ENCODE results near the gene STX4.

The STX4 gene

DNA sequence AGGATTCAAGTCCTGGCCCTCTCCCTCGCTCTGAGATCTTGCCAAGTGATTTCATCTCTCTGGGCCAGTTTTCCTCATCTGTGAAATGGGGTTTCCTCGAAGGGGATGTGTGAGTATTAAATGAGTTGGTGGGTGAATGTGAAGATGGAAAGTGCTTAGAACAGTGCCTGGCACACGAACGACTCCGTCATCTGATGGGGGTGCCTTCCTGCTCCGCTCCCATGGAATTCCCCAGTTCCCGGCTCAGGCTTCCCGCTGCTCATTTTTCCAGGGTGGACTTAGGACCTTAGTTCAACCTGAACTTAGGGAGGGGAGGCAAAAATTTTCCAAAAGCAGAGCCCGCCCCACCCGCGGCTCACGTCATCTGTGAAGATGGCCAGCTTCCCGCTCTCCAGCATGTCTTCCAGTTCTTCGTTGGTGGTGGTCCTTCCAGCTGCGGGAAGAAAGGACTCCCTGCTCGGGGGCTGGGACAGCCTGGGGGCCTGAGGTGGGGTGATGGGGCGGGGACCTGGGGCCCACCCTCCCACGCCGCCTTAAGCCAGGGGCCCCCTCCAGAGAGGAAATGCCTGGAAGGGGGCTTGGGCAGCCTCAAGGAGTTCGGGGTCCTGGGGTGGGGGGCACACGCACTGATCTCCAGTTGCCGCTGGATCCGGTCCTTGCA lies 36.9 kb upstream of the STX4 start:
- no peak overlapping the region; the same call in 1 of the 2 replicates for H3K27ac ChIP-seq

DNA sequence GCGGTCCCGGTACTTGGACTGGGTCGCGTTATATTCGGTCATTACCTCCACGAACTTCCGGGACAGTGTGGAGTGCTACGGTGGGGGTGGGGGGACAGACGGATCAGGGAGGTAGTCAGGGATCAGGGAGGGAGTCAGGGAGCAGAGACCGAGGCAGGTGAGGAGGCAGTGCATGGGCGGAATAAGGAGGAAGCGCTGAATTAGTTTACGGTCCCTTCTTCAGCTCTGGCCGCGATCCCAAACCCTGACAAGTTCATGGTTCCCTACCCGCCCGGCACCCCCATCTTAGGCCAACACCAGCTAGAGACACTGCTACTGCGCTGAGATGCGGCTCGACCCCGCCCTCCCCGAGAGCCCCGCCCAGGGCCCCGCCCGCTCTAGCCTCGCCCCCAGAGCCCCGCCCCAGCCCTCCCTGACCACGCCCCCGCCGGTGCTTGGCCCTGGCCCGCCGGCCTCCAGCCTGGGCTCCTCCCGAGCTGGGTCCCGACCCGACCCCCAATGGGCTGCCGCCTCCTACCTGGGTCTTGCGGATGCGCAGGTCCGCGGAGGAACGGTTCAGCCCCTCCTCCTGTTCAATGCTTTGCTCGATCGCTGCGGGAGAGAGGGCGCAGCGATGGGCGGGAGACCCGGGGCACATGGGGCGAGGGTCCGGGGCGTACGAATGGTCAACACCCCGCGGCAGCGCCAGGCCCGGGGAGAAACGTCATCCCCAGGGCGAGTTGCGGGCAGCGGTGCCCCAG lies 36.2 kb upstream of the STX4 start:
- H3K27ac ChIP-seq = no peak overlapping the region; the same call in 1 of the 2 replicates
- TF ChIP-seq, protein P1, sequence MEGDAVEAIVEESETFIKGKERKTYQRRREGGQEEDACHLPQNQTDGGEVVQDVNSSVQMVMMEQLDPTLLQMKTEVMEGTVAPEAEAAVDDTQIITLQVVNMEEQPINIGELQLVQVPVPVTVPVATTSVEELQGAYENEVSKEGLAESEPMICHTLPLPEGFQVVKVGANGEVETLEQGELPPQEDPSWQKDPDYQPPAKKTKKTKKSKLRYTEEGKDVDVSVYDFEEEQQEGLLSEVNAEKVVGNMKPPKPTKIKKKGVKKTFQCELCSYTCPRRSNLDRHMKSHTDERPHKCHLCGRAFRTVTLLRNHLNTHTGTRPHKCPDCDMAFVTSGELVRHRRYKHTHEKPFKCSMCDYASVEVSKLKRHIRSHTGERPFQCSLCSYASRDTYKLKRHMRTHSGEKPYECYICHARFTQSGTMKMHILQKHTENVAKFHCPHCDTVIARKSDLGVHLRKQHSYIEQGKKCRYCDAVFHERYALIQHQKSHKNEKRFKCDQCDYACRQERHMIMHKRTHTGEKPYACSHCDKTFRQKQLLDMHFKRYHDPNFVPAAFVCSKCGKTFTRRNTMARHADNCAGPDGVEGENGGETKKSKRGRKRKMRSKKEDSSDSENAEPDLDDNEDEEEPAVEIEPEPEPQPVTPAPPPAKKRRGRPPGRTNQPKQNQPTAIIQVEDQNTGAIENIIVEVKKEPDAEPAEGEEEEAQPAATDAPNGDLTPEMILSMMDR (conservative IDR thresholded peaks at IDR 0.05) = no peak
- no peak for TF ChIP-seq ZFX (IDR thresholded peaks at IDR 0.05)

More for the DNA sequence above, 36.9 kb upstream of the STX4 start:
- TF ChIP-seq, protein P1 (conservative IDR thresholded peaks at IDR 0.05) = no peak
- no peak for TF ChIP-seq ZFX (IDR thresholded peaks at IDR 0.05)

DNA sequence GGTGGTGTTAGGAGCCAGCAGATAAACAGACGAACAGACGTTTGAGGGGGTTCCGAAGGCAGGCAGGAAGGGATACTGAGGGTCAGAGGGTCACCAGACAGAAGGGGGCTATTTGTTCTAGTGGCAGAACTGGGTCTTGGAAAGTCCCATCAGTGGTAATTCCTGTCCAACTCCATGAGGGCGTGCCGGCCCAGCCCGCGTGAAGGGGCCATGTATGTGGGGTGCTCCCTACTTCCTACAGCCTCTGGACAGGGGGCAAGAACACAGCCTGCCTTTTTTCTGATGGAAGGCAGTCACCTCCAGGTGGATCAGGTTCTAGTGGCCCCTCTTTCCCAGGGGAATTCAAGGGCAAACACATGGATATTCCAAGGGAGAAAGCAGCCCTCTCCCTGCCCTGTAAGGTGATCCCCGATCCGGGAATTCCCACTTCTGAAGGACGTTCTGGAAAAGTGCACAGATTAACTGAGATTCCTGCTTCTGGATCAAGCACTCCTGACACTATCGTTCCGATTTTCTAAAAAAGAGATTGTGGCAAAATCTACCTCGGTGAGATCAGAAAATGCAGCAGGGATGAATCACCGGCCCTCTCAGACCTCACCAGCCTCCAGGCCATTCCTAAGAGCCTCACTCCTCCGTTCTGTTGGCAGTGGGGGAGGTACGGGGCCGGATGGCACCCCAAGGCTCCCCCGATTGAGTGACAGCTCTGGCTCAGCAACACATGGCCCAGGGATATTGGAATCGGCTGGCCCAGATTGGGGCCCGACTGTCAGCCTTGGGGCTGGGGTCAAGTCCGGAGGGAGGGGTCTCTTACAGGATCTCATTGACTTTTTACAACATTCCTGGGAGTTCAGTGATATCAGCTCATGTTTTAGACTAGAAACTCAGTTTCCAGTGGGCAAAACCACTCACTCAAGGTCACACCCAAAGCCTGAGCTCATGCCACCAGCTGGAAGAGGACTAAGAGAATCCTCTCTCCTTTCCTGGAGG lies 35.3 kb upstream of the STX4 start:
- H3K27ac ChIP-seq = no peak overlapping the region; the same call in 1 of the 2 replicates
- TF ChIP-seq ZFX (IDR thresholded peaks at IDR 0.05) = no peak
- TF ChIP-seq, protein P1 (conservative IDR thresholded peaks at IDR 0.05) = no peak

DNA sequence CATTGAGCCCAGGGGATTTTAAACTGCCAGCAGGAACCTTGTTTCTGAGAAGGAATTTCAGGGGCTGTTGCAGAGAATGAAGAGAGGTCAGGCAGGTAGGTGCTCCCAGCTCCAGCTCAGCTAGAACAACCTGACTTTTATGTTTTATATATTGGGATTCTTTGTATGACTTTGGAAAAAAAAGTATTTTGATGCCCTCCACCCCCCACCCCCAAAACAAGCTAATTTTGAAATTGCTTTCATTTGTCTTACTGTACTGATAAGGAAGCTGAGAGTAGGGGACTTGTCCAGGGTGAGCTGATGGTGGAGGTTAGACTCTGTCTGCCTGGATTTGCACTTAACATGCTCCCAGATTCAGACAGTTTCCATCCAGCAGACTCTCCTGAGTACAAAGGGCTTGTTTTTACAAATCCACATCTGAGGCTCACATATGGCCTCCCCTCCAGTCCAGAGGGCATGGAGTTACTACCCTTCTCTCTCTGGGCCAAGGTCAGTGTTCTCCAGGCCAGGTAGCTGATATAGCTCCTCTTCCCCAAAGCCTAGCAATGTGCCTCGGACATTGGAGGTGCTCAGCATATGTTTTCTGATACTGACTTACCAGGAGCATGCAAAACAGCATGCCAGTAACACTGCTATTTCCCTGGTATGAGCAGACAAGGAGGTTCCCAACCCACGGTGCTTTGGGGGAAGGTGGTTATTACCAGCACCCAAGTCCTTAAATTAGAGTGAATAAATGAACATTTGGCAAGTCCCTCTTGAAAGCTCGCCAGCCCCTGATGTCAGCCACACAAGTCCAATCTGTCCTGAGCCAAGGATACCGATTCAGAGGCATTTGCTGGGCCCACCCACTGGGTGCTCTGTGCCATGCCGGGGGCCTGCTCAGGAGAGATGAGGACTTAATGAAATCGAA lies 34.3 kb upstream of the STX4 start:
- no peak for TF ChIP-seq ZFX (IDR thresholded peaks at IDR 0.05)
- TF ChIP-seq, protein P1 (conservative IDR thresholded peaks at IDR 0.05) = no peak
- H3K27ac ChIP-seq = no peak overlapping the region

DNA sequence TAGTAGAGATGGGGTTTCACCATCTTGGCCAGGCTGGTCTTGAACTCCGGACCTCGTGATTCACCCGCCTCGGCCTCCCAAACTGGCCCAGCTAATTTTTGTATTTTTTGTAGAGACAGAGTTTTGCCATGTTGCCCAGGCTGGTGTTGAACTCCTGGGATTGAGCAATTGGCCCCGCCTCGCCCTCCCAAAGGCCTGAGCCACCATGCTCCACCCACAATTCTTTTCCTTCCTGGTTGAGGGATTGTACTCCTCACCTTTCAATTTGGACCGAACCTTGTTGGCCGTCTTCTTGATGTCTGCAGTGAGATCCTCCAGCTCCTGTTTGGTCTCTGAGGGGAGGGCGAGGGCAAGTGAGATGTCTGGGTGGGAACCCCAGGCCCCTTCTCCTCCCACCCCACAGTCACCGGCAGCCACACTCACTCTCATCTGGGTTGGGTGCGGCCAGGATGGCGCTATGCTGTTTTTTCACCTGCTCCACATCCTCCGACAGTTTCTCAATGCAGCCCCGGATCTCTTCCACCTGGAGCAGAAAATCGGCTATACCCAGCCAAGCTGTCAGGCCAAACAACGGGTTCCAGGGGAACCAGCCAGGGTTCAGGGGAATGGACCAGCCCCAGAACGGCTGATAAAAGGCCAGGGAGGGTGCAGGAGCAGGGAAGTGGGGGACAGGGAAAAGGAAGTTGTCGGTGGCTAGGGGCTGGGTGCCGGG lies 32.5 kb upstream of the STX4 start:
- no peak overlapping the region for H3K27ac ChIP-seq

More for the DNA sequence above, 32.5 kb upstream of the STX4 start:
- TF ChIP-seq, protein P1 (conservative IDR thresholded peaks at IDR 0.05) = no peak
- TF ChIP-seq ZFX (IDR thresholded peaks at IDR 0.05) = no peak
